ENCODE measurements around the gene KCNK18. TPM values are rescaled to one million over a fixed set of nuclear protein-coding genes. Genes with fewer than 3 reads are reported as not detected.

The KCNK18 gene
- total and polyA plus RNA-seq, 2 donors (not counting 3 experiments of a cell fraction or from before 2014, with no cell fraction given): not detected

DNA sequence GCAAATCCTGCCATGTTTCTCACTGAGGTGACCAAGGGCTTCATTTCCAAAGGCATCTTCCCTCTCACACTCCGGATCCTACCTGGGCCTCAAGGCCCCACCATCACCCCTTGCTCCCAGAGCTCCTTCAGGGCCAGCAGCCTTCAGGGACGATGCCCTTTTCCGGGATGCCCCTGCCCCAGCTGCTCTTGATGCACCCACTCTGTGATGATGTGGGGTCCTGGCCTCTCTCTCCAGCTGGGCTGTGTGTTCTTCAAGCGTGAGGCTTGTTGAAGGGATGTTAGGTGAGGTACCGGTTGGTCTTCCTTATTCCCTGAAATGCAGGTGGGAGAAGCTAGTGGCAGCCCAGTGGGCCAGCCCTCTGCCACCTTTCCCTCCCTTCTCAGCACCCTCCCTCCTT is 25.3 kb downstream of the KCNK18 start:
- Histone ChIP-seq H4K20me1 (replicated peaks; ENCODE audit: control insufficient read depth, extremely low read depth, insufficient read depth, low read length) (no peaks in the 10 kb centered on the region), H3K9me1 (replicated peaks; ENCODE audit: control insufficient read depth, extremely low read depth, insufficient read depth, low read length) (no peaks in the 10 kb centered on the region), H3K4me1 (ENCODE audit: control insufficient read depth, extremely low read depth, insufficient read depth, low read length) (no peaks in the 10 kb centered on the region), H3K4me3 (replicated peaks in 1 of 3; ENCODE audit: insufficient read depth in 1 of 3, low read depth in 1 of 3, low read length in 3 of 3) (no peak overlapping the region), H3K4me2 (ENCODE audit: insufficient read depth, low read length) (no peak overlapping the region), H3K27ac (ENCODE audit: insufficient read depth, low read depth, low read length) (no peak overlapping the region), H3K9me3 (replicated peaks; ENCODE audit: control insufficient read depth, insufficient read depth, low read length) (no peaks in the 10 kb centered on the region), H3K9ac (replicated peaks; ENCODE audit: extremely low read depth, insufficient read depth, low read length) (no peak overlapping the region), H3K27me3 (ENCODE audit: control insufficient read depth in 2 of 2, insufficient read depth in 2 of 2, low read length in 2 of 2) (peaks cover under 1 to 5% of the 10 kb centered on the region in 2 experiments), H3K36me3 (ENCODE audit: control insufficient read depth in 2 of 2, extremely low read depth in 1 of 2, insufficient read depth in 2 of 2, low read length in 2 of 2) (no peaks in the 10 kb centered on the region), H2AFZ (ENCODE audit: low read depth, low read length) (no peak overlapping the region), H3K79me2 (ENCODE audit: control insufficient read depth, insufficient read depth, low read length) (no peaks in the 10 kb centered on the region)
- dilution Hi-C loops (cut with MboI; ENCODE audit: extremely low pct_ligation_motif_present, low sequenced_read_pairs) (no loop called here), intact Hi-C loops (cut with micrococcal nuclease) (no loop called here)
- POLR2A ChIA-PET: no interaction called here
- CTCF ChIA-PET: interaction anchor here (1.2 to 3.6 kb wide), 2 partner anchors 97 to 221 kb away, joined by 3 to 17 read pairs; no protein-coding TSS in a partner anchor
- DNase-seq (ENCODE audit: low read depth, low spot score) (no peak), FAIRE-seq (no peak)
- TF ChIP-seq MYC (IDR thresholded peaks at IDR 0.05; ENCODE audit: low read depth, low read length): no peak
- no peak for TF ChIP-seq CTCF (IDR thresholded peaks at IDR 0.05; ENCODE audit: extremely low read depth in 1 of 2, insufficient read depth in 1 of 2, low read depth in 1 of 2, low read length in 2 of 2)
- no peak for TF ChIP-seq POLR2A (IDR thresholded peaks at IDR 0.05; ENCODE audit: low read depth, low read length)
- no peak for TF ChIP-seq JUN (IDR thresholded peaks at IDR 0.05; ENCODE audit: borderline replicate concordance, insufficient read depth, insufficient read length, low read depth)
- TF ChIP-seq GATA2 (IDR thresholded peaks at IDR 0.05; ENCODE audit: insufficient read depth, insufficient read length, low read depth, low read length): no peak
- no peak for TF ChIP-seq MAX (IDR thresholded peaks at IDR 0.05; ENCODE audit: insufficient read depth, insufficient read length)
- TF ChIP-seq FOS (IDR thresholded peaks at IDR 0.05; ENCODE audit: borderline replicate concordance, insufficient read depth, low read length): no peak
- no peak for TF ChIP-seq EZH2 (IDR thresholded peaks at IDR 0.05; ENCODE audit: borderline replicate concordance, low read depth, low read length, severe bottlenecking)
- no peak for TF ChIP-seq POLR2AphosphoS5 (IDR thresholded peaks at IDR 0.05; ENCODE audit: insufficient read depth, low read depth, low read length)
- no TSS peak for BruUV-seq (replicated peaks)
